Adrenal gland (tissue), 12 donors: ENCODE results near the gene MET. TPM values are rescaled to one million over a fixed set of nuclear protein-coding genes. Genes with fewer than 3 reads are reported as not detected.

Source experiments
- DNase-seq, 7 donors: peaks; one replicate each; pipeline ENCODE4 v3.0.0-alpha.2; 2019 to 2020
- H3K27ac ChIP-seq, 5 donors: fragments of 200-600 bp; sonication (generic) in 4 of 5; 1 replicate in 3 of 5; 2 replicates in 2 of 5; pipeline versions ENCODE4 v1.5.1 to v1.8.0; 2016 to 2020; ENCODE audit warnings: mild to moderate bottlenecking in 1 of 5
- H3K27me3 ChIP-seq: fragments of 200-600 bp; 2 replicates; pipeline ENCODE4 v1.8.0; 2021
- H3K36me3 ChIP-seq, 2 donors: fragments of 200-600 bp; replicated peaks in 1 of 2; 1 replicate in 1 of 2; 2 replicates in 1 of 2; pipeline versions ENCODE4 v1.5.1 to v1.8.0; 2018 to 2022
- H3K4me1 ChIP-seq, 2 donors: fragments of 200-600 bp; replicated peaks in 1 of 2; 1 replicate in 1 of 2; 2 replicates in 1 of 2; pipeline versions ENCODE4 v1.5.1 to v1.8.0; 2018 to 2021
- H3K4me3 ChIP-seq, 4 donors: fragments of 200-600 bp; sonication (generic) in 3 of 4; one replicate each; pipeline ENCODE4 v1.5.1; 2016 to 2018
- H3K9me3 ChIP-seq, 3 donors: fragments of 200-600 bp; sonication (generic) in 1 of 3; replicated peaks in 1 of 3; 1 replicate in 2 of 3; 2 replicates in 1 of 3; pipeline versions ENCODE4 v1.5.1 to v1.8.0; 2016 to 2021
- CTCF ChIP-seq, 6 experiments: fragments of 450-650 bp in 4 of 6; fragments of 200-600 bp in 2 of 6; sonication (generic) in 1 of 6; IDR thresholded peaks; 1 replicate in 5 of 6; 2 replicates in 1 of 6; pipeline versions ENCODE4 v1.5.1 to v1.8.0; 2016 to 2021; ENCODE audit warnings: antibody characterized with exemption in 6 of 6, mild to moderate bottlenecking in 2 of 6, moderate library complexity in 1 of 6
- POLR2A ChIP-seq, 2 donors: fragments of 450-650 bp; IDR thresholded peaks; one replicate each; pipeline ENCODE4 v1.6.1; 2017; ENCODE audit warnings: antibody characterized with exemption in 2 of 2, mild to moderate bottlenecking in 2 of 2, moderate library complexity in 1 of 2
- WGBS, 4 donors: extraction: QIAGEN DNeasy Blood & Tissue Kit in 2 of 4; methylation state at CpG; one replicate each; pipeline versions ENCODE4 v1.1.5 to v1.1.7; 2013 to 2017; 5-methylcytosine and 5-hydroxymethylcytosine counted together
- intact Hi-C, 2 donors: fragments of 100-400 bp; cut with DNase I; formaldehyde crosslinking; loops; one replicate each; pipeline versions ENCODE4 v1.14.1 to v1.15.0; 2022 to 2023
- polyA plus RNA-seq, 3 donors: library from polyadenylated mRNA; stranded (reverse); fragments of 200-250 nt in 2 of 3; fragments of 350-450 nt in 1 of 3; fragmentation: Illumina TruSeq in 1 of 3; extraction: RNeasy Lipid Tissue Mini Kit (QIAGEN cat#74804) in 1 of 3; gene quantifications; one replicate each; pipeline ENCODE4 v1.2.3, GENCODE V29; 2013 to 2014
- total RNA-seq, 9 donors: library from RNA; depleted of rRNA in 4 of 9; stranded (reverse); fragments of >200 nt in 4 of 9; fragments of 120-200 nt in 1 of 9; fragmentation: NEBNext Ultra II Directional in 1 of 9; extraction: Animal tissue kit (Norgen Biotek cat#: 25700) in 1 of 9; gene quantifications; one replicate each; pipeline versions ENCODE4 v1.1.0 to v1.2.4, GENCODE V29; 2013 to 2023
- donor health status: healthy with polysubstance abuse.
- donor health status: Bipolar disorder and iron deficiency.
- donor health status: DM: yes; HTN: yes; CAD: no.
- donor health status: DM: no; HTN: no; CAD: no.
- donor health status: DM: no; HTN: no; CAD: no.
- donor health status: DM: yes; HTN: yes; CAD: no.

Gene MET
- total and polyA plus RNA-seq, 12 donors = 0.55 to 2.3 (median 0.79) TPM

GRCh38 chr7:116782177-116782711, 110.2 kb downstream of the MET start:
- Histone ChIP-seq H3K27ac (no peak overlapping the region), H3K36me3 (no peaks in the 10 kb centered on the region), H3K4me1 (no peaks in the 10 kb centered on the region), H3K27me3 (no peaks in the 10 kb centered on the region), H3K4me3 (no peak overlapping the region), H3K9me3 (no peaks in the 10 kb centered on the region)
- DNase-seq = no peak
- 23 to 48% (median 29%) methylated on average over 1 of the region's 1 CpG for WGBS, 4 donors
- intact Hi-C loops = no loop called here
- TF ChIP-seq CTCF (IDR thresholded peaks at IDR 0.05) = no peak

DNA sequence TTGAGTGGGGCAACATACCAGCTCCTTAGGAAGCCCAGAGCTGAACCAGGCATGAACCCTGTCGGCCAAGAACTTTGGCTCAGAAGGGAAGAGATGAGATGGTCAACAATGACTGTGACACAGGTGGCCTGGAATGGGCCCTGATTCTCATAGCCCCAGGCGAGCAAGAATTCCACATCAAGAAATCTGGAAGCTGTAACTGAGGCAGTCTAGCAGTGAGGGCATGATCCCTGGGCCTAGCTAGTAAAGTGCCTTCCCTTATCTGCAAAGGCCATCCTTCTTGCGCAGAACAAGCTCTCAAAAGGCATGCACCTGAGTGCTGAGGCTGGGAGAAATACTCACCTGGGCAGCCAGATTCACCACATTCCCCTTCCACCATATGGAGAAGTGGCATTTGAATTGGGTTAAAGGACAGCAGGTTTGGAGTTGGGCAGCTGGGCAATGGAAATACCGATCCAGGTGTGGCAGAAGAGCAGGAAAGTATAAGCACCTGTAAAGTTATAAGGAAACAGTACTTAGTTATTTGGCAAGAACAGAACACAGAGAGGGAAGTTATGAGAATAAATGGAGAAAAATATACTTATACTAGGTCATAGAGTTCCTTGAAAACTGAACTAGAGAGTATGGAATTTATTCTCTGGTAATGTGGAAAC, 111.8 kb downstream of the MET start:
- 84 to 94% (median 89%) methylated on average over 3 to 4 of the region's 4 CpGs for WGBS, 4 donors
- no peaks in the 10 kb centered on the region for H3K27me3 ChIP-seq
- H3K4me3 ChIP-seq = no peak overlapping the region
- TF ChIP-seq POLR2A (IDR thresholded peaks at IDR 0.05) (no peak), CTCF (IDR thresholded peaks at IDR 0.05) (no peak)
- H3K36me3 ChIP-seq = no peaks in the 10 kb centered on the region
- H3K9me3 ChIP-seq = no peaks in the 10 kb centered on the region
- intact Hi-C loops = no loop called here
- H3K4me1 ChIP-seq = no peaks in the 10 kb centered on the region
- DNase-seq = no peak
- H3K27ac ChIP-seq = no peak overlapping the region

DNA sequence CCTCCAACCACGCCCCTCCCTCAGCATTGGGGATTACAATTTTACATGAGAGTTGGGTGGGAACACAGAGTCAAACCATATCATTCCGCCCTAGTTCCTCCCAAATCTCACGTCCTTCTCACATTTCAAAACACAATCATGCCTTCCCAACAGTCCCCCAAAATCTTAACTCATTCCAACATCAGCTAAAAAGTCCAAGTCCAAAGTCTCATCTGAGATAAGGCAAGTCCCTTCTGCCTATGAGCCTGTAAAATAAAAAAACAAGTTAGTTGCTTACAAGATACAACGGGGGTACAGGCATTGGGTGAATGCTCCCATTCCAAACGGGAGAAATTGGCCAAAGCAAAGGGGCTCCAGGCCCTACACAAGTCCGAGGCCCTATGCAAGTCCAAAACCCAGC, 112.7 kb downstream of the MET start:
- TF ChIP-seq POLR2A (IDR thresholded peaks at IDR 0.05) (no peak), CTCF (IDR thresholded peaks at IDR 0.05) (no peak)
- intact Hi-C loops = no loop called here
- no peak for DNase-seq
- WGBS, 4 donors = 79 to 88% (median 86%) methylated on average over 6 of the region's 6 CpGs
- Histone ChIP-seq H3K27ac (no peak overlapping the region), H3K4me1 (no peaks in the 10 kb centered on the region), H3K27me3 (no peaks in the 10 kb centered on the region), H3K9me3 (no peaks in the 10 kb centered on the region), H3K36me3 (no peaks in the 10 kb centered on the region), H3K4me3 (no peak overlapping the region)

- Histone ChIP-seq H3K27me3 (no peaks in the 10 kb centered on the region), H3K27ac (no peak overlapping the region), H3K36me3 (no peaks in the 10 kb centered on the region), H3K9me3 (no peaks in the 10 kb centered on the region), H3K4me1 (no peaks in the 10 kb centered on the region), H3K4me3 (no peak overlapping the region)
- no peak for DNase-seq
- TF ChIP-seq POLR2A (IDR thresholded peaks at IDR 0.05) (no peak), CTCF (IDR thresholded peaks at IDR 0.05) (no peak)
- intact Hi-C loops = no loop called here
Observed at GRCh38 chr7:116785843-116786242, 113.8 kb downstream of the MET start.
